ENCODE measurements around the gene TMEM213. TPM values are rescaled to one million over a fixed set of nuclear protein-coding genes. Genes with fewer than 3 reads are reported as not detected.

The TMEM213 gene
- total and polyA plus RNA-seq, 2 of the 13 experiments (the other 11 are each of a cell fraction or from before 2014, with no cell fraction given): not detected

GRCh38 chr7:138781004-138781403 lies 16.8 kb upstream of the TMEM213 start:
- WGBS (ENCODE audit: low lambda C conversion rate): 2% methylated on average over 2 of the region's 2 CpGs
- H3K79me2 ChIP-seq (ENCODE audit: insufficient read depth, low read length): no peaks in the 10 kb centered on the region
- H3K27me3 ChIP-seq (ENCODE audit: control insufficient read depth in 1 of 2, insufficient read depth in 2 of 2, low read length in 2 of 2): no peaks in the 10 kb centered on the region; a peak in 1 of 5 replicates
- H2AFZ ChIP-seq (ENCODE audit: low read length): no peak overlapping the region
- H3K27ac ChIP-seq (ENCODE audit: extremely low read length, insufficient read depth, low read length): no peak overlapping the region
- no peak for ATAC-seq
- no peak for DNase-seq (ENCODE audit: low spot score)
- FAIRE-seq: no peak
- no TSS peak for BruUV-seq (replicated peaks)
- no peak overlapping the region for H3K4me2 ChIP-seq (ENCODE audit: low read depth, low read length)
- no peaks in the 10 kb centered on the region for H4K20me1 ChIP-seq (ENCODE audit: insufficient read depth, low read length)
- peaks cover 16% of the 10 kb centered on the region for H3K4me1 ChIP-seq (ENCODE audit: insufficient read depth, low read length)
- H3K36me3 ChIP-seq (replicated peaks in 1 of 2; ENCODE audit: control insufficient read depth in 1 of 2, insufficient read depth in 2 of 2, low read length in 2 of 2): no peaks in the 10 kb centered on the region
- no peaks in the 10 kb centered on the region for H3K9me3 ChIP-seq (ENCODE audit: low read length)
- no peak overlapping the region for H3K9ac ChIP-seq (ENCODE audit: insufficient read depth, low read depth, low read length)
- intact Hi-C loops (cut with micrococcal nuclease; ENCODE audit: unreplicated experiment) (no loop called here), in situ Hi-C loops (cut with HindIII; ENCODE audit: extremely low pct_ligation_motif_present, low pct_unique_long_range_greater_than_20kb) (no loop called here)
- no peak overlapping the region for H3K4me3 ChIP-seq (replicated peaks in 1 of 3; ENCODE audit: insufficient read depth in 1 of 3, low read depth in 2 of 3, low read length in 3 of 3)
- ChIA-PET POLR2A (no interaction called here), CTCF (ENCODE audit: low intra/inter-chr PET ratio, low total read pairs) (no interaction called here)
- TF ChIP-seq HES4 (CRISPR knock-in tag; IDR thresholded peaks at IDR 0.05; ENCODE audit: borderline replicate concordance) (no peak), PITX1 (CRISPR knock-in tag; IDR thresholded peaks at IDR 0.05) (no peak), HOXA7 (CRISPR knock-in tag; IDR thresholded peaks at IDR 0.05) (no peak), WIZ (CRISPR knock-in tag; IDR thresholded peaks at IDR 0.05) (no peak), HOMEZ (CRISPR knock-in tag; IDR thresholded peaks at IDR 0.05; ENCODE audit: low read depth) (no peak), GPBP1L1 (CRISPR knock-in tag; IDR thresholded peaks at IDR 0.05) (no peak), THYN1 (CRISPR knock-in tag; IDR thresholded peaks at IDR 0.05; ENCODE audit: borderline replicate concordance, low read depth) (no peak), RFXANK (CRISPR knock-in tag; IDR thresholded peaks at IDR 0.05) (no peak), NFIB (CRISPR knock-in tag; IDR thresholded peaks at IDR 0.05; ENCODE audit: borderline replicate concordance) (no peak), RNF219 (CRISPR knock-in tag; IDR thresholded peaks at IDR 0.05) (no peak), ZNF724P (CRISPR knock-in tag; IDR thresholded peaks at IDR 0.05; ENCODE audit: borderline replicate concordance) (no peak), ZNF549 (CRISPR knock-in tag; IDR thresholded peaks at IDR 0.05) (no peak), E2F5 (CRISPR knock-in tag; conservative IDR thresholded peaks at IDR 0.05) (no peak), ZBTB49 (CRISPR knock-in tag; IDR thresholded peaks at IDR 0.05; ENCODE audit: borderline replicate concordance) (no peak)

Measured in HepG2 (cell line).